Stimulated activated CD4-positive, alpha-beta T cell treated with anti-CD3 and anti-CD28 coated beads, Interleukin-2, amount 100 ng/mL, for 24 hours (primary cell): ENCODE data around the gene OBI1.

Experiments
- DNase-seq, 2 donors: peaks; one replicate each; pipeline ENCODE4 v3.0.0-alpha.2; 2020

The OBI1 gene, protein sequence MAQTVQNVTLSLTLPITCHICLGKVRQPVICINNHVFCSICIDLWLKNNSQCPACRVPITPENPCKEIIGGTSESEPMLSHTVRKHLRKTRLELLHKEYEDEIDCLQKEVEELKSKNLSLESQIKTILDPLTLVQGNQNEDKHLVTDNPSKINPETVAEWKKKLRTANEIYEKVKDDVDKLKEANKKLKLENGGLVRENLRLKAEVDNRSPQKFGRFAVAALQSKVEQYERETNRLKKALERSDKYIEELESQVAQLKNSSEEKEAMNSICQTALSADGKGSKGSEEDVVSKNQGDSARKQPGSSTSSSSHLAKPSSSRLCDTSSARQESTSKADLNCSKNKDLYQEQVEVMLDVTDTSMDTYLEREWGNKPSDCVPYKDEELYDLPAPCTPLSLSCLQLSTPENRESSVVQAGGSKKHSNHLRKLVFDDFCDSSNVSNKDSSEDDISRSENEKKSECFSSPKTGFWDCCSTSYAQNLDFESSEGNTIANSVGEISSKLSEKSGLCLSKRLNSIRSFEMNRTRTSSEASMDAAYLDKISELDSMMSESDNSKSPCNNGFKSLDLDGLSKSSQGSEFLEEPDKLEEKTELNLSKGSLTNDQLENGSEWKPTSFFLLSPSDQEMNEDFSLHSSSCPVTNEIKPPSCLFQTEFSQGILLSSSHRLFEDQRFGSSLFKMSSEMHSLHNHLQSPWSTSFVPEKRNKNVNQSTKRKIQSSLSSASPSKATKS

GRCh38 chr13:78658630-78659449 lies at the start of gene OBI1:
Gene OBI1 (minus strand): TSS chr13:78659155. CDS start chr13:78659120, 35 bp downstream.
- peak; percentile 90 to 93 for DNase-seq

DNA sequence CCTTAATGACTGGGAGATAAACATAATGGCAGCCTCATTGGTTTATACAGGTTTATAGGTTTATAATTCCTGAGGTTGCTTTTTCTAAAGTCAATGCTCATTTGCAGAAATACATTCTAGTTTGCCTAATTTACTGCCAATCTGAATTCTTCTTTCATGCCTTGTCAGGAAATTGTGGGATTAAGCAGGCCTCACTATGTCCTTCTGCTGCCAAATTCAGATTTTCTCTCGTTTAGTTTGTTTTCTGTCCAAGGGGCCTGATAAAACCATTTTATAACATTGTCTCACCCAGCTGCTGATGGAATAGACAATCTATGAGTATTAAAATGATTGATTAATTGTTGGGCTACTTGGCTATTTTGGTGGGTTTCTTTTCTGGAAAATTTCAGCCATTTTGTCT lies 42.4 kb upstream of the OBI1 start:
- DNase-seq, result no peak

DNA sequence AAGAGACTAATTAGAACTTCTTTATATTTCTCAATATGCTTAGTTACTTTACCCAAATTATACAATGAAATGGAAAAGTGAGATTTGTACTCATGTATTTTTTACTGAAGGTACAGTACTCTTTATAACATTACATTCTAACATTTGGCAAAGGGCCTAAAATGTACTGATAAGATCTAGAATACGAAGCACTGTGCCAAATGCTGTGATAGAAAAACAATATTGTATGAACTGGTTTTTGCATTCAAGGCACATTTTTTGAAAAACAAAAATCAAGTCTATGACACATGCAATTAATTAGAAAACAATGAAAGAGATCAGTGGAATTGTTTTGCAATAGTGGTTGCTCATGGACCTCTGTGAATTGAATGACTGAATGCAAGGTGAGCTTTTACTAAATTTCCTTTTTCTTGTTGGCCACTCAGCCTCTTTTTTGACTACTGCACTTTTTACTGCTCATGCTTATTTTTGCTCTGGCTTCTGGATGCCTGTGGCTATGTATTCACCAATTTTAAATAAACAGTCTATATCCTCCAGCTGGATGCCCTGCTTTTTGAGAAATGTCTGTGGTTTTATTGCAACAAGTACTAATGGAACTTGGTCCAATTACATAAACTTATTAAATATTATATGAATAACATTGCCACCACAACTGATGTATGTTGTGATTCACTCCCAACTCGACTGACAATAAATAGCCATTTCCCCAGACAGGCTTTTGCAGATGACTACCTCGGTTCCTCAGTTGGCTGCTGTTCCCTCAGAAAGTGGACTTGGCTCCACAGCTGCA lies 41.4 kb upstream of the OBI1 start:
- no peak for DNase-seq

DNA sequence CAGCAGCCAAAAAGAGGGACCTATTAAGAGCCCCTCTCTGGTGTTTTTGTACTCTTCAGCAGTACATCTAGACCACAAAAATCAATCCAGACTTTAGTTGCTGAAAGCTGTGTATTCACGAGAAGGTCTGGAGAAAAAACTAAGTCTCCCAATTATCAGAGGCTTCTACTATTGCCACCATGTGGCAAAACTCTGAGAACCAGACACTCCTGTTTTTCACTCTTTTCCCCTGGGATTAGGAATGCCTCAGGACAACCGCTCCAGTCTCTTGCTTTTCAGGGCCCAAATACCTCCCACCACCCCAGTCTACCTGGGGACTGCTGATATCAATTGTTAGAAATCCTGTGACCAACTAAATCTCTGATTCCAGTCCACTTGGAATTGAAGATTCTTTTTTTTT lies 30.1 kb upstream of the OBI1 start:
- DNase-seq, result no peak

DNA sequence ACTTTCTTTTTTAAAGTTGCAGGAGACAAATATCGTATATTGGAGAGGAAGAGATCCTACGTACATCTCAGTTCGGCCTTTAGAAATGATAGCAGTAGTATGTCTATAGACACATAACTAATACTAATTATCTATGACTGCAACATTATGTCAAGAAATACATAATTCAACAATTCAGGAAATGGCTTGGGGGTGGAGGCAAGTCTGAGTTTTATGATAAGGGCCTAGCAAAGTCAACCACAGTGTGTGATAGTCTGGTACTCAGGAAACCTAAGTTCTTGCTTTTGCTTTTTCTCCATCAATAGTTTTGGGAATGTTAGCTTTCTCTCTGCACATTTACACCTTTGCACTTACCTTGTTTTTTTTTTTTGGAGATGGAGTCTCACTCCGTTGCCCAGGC lies 27.5 kb upstream of the OBI1 start:
- no peak for DNase-seq

GRCh38 chr13:78680576-78681350 lies 21.8 kb upstream of the OBI1 start:
- no peak for DNase-seq

- DNase-seq, result no peak
These were observed 21.2 kb upstream of the OBI1 start for GRCh38 chr13:78680115-78680561.

- DNase-seq, result no peak
These were observed 20.4 kb upstream of the OBI1 start for GRCh38 chr13:78679329-78679728.

GRCh38 chr13:78675112-78675511 lies 16.2 kb upstream of the OBI1 start:
- no peak for DNase-seq

DNA sequence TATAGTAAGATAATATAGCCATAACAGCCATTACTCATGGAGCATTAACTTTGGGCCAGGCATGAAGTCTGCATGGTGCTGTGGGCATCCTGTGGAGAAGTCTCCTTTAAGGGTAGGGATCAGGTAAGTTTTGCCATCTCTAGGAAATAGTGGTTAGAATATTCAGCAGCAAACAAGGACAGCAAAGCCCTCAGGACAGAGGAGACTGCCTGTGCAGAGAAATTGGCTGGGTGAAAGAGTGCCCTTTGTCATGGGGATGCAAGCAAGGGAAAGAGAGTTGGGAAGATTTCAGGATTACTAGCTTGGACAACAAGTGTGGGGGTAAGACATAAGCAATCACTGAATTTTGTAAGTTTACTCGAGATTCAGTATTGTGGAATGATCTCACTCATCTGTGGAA lies 15.7 kb upstream of the OBI1 start:
- no peak for DNase-seq

DNA sequence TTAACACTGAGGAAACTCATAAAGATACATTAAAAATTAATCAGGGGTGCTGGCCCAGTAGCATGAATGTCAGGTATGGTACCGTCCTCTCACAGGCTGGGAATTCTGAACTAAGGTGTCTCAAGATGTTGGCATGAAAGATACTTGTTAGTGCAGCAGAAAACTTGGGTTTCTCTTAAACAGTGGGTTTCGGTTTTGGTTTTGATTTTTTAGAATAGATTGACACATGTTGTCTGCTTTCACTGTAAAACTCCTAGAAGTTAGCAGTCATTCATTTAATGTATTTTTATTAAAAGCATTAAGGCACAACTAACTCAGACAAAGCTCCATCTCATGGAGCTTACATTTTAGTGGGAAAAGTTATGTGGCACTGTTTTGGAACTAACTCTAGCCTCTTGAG lies 3.5 kb upstream of the OBI1 start:
- DNase-seq, result no peak

DNA sequence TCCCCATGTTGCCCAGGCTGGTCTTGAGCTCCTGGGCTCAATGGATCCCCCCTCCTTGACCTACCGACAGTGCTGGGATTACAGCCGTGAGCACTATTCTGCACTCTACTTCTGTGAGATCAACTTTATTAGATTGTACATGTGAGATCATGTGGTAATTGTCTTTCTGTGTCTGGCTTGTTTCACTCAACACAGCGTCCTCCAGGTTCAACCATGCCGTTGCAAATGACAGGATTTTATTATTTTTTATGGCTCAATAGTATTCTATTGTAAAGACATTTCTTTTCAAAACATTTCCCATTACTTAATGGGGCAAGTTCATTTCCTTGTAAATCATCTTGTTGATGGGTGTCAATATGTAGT lies 1.5 kb upstream of the OBI1 start:
- no peak for DNase-seq

DNA sequence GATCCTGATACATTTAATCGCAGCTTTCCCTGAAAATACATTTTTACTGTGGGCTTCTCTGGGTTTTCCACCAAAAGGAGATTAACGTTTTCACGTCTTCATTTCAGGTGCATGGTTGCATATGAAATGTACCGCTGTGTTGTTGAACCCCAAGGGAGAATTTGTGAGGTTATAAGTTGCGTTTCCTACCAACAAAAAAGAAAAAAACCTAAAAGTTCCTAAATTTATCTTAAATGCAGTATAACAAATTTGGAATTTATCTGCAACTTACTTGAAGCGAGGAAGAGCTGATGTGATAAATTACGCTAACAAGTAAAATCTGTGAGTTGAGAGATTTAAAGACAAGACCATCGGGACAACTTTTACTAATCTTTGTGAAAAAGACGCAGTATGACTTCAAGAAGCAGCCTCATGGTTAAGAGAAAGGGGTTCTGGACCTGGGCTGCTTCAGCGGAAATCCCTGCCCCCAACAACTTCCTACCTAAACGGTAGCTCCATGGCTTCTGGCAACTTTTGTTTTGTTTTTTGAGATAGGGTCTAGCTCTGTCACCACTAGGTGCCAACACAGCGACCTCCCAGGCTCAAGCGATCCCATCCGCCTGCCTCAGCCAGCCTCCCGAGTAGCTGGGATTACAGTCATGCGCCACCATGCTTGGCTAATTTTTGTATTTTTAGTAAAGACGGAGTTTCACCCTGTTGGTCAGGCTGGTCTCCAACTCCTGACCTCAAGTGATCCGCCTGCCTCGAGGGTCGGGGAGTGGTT lies 958 bp upstream of the OBI1 start:
- DNase-seq, result peak in 1 of 2 donors; percentile 10

DNA sequence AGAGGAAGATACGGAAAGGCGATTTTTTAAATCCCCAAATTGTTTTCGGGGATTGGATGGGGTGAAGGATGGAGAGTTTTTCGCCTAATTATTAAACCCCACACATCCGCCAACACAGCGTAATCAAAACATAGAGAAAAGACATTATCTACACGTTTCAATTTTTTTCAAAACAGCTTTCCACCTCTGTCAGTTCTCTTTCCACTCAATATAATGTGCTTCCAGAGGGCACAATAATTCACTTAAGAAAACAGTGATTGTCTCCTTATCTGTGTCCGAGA lies 435 bp upstream of the OBI1 start:
- no peak for DNase-seq

DNA sequence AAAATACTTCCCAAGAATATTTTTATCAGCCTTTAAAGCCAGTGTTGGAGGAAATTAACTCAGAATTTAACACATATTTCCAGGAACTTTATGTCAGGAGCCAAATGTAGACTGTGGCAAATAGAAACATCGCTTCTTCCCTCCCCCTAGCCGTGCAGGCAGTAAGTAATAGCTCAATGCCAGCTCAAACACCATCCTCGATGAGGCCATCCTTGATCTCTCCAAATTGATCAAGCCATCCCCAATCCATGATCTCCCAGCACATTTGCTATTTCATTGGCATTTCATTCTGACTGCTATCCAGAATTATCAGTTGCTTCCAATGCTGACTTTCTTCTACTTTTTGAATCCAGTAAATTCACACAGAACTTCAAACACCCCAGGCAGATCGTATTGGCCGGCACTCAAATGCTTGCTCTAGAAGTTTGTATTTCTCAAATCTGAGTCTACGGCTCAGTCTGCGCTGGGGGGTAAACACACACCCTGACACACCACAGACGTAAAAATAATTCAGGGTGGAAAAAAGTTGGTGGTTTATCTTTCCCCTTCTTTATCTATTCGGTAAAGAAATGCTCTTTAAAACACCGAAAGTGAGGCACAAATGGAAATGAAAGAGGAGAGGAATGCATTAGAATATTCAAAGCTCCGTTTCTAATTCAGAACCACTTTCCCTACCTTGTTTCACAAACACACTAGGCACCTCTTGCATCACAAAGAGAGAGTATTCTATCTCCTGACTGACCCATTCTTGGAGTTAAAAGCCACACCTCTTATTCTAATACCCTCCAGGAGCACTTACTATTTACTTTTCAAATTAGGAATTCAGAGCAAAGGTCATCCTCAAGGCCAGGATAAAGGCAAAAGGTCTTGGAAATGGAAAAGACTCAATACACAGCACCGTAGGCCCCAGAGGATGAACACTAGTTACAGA lies 991 bp downstream of the OBI1 start:
- no peak for DNase-seq

DNA sequence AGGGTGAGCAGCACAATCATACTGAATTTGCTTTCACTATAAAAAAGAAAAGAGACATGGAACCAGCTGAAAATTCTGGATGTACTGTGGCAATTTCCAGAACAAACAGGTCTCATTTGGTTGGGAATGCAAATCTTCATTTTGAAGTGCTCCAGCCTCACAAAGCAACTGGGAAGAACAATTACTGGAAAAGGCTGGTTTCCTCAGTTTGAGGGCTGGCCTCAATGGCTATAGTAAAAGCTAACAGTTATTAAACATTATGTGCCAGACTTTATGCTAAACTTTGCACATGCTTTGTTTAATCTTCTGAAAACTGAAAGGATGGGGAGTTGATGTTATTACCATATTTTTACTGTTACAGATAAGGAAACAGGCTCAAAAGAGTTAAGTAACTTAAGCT lies 3.0 kb downstream of the OBI1 start:
- DNase-seq, result no peak

- no peak for DNase-seq
These were observed 3.9 kb downstream of the OBI1 start for GRCh38 chr13:78655007-78655406.

DNA sequence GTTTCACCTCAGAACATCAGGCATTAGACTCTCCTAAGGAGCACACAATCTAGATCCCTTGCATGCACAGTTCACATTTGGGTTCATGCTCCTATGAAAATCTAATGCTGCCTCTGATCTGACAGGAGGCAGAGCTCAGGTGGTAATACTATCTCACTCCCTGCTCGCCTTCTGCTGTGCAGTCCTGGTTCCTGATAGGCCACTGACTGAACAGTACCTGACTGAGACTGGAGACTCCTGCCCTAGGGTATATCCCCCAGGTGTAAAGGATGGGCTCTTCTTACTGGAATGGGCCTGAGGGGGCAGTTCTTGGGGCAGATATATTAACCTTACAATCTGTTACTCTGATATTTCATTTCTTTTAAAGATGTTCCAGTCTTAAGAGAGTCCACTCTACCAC lies 6.3 kb downstream of the OBI1 start:
- no peak for DNase-seq

DNA sequence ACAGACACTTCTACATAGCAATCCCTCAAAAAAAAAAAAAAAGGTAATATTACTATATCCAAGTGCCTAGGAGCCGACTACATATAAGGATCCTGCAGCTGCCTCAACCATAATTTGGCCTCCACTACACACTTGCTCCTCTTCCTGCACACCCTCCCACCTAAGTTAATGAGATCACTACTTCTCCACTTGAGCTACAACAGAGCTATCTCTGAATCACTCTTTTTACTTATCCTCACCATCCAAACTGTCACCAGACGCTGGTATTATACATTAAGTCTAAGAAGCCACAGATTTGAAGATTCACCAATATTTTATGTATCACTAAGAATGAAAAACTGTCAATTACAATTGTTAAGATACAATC lies 8.3 kb downstream of the OBI1 start:
- no peak for DNase-seq

GRCh38 chr13:78649997-78650716 lies 8.8 kb downstream of the OBI1 start:
- no peak for DNase-seq
